ENCODE results near the gene LRTM2. TPM values are rescaled to one million over a fixed set of nuclear protein-coding genes. Genes with fewer than 3 reads are reported as not detected.

Gene LRTM2
- total RNA-seq, 2 experiments from 2014 or later, result not detected

DNA sequence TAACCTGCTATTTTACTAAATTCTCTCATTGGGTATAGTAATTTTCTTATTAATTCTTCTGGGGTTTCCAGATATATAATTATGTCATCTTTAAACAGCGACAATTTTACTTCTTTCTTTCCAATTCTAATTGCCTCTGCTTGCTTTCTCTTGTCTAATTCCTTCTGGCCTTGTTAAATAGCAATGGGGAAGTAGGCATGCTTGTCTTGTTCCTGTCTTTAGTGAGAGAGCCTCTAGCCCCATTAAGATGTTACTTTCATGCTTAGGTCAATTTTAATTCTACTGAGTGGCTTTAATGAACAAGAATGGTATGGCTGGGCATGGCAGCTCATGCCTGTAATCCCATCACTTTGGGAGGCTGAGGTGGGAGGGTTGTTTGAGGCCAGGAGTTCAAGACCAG lies 31.7 kb downstream of the LRTM2 start:
- POLR2A ChIA-PET, result no interaction called here
- Histone ChIP-seq H3K4me3 (ENCODE audit: low read depth, low read length, poor library complexity, severe bottlenecking) (no peak overlapping the region), H3K9me2 (ENCODE audit: insufficient read depth, low read length) (no peaks in the 10 kb centered on the region), H3K4me1 (ENCODE audit: insufficient read depth, low read length, poor library complexity, severe bottlenecking) (no peaks in the 10 kb centered on the region), H3K9me3 (ENCODE audit: low read length) (no peaks in the 10 kb centered on the region), H3K79me2 (ENCODE audit: insufficient read depth, low read depth, low read length) (no peaks in the 10 kb centered on the region), H2AFZ (ENCODE audit: low read length) (no peak overlapping the region), H4K20me1 (ENCODE audit: insufficient read depth, low read length) (no peaks in the 10 kb centered on the region), H3K36me3 (ENCODE audit: insufficient read depth, low read length) (no peaks in the 10 kb centered on the region), H3K4me2 (ENCODE audit: low read length) (no peak overlapping the region), H3K27ac (ENCODE audit: low read depth, low read length, poor library complexity, severe bottlenecking) (no peak overlapping the region)
- CTCF ChIA-PET (ENCODE audit: unreplicated experiment), result no interaction called here
- no TSS peak for BruUV-seq (replicated peaks)
- no peak for TF ChIP-seq CTCF (conservative IDR thresholded peaks at IDR 0.05; ENCODE audit: low read length)
- TF ChIP-seq EZH2phosphoT487 (IDR thresholded peaks at IDR 0.05; ENCODE audit: borderline replicate concordance, low read depth, low read length), result no peak
- intact Hi-C loops (cut with micrococcal nuclease; ENCODE audit: unreplicated experiment), result no loop called here
- DNase-seq (ENCODE audit: low spot score), result no peak

DNA sequence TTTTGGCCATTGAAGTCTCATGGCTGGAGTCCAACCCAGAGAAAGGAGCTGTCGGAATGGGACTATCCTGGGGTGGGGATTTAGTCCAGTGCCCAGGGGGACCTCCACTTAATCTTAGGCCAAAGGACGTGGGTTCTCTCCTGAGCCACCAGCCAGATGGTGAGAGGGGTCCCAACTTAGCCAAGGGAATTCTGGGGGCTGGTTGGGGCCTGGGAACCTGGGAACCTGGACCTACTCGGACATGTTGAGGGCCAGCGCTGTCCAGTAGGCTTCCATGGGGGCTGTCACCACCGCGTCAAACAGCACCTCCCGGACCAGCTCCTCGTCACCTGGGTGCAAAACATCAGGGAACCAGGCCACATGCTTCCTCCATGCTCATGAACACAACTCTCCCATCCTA lies 33.4 kb downstream of the LRTM2 start:
- no TSS peak for BruUV-seq (replicated peaks)
- CTCF ChIA-PET (ENCODE audit: unreplicated experiment), result no interaction called here
- H3K27ac ChIP-seq (ENCODE audit: low read depth, low read length, poor library complexity, severe bottlenecking), result no peak overlapping the region
- no peak for TF ChIP-seq EZH2phosphoT487 (IDR thresholded peaks at IDR 0.05; ENCODE audit: borderline replicate concordance, low read depth, low read length)
- no peak for TF ChIP-seq CTCF (conservative IDR thresholded peaks at IDR 0.05; ENCODE audit: low read length)
- no peak overlapping the region for H3K4me2 ChIP-seq (ENCODE audit: low read length)
- no peaks in the 10 kb centered on the region for H3K9me3 ChIP-seq (ENCODE audit: low read length)
- no peaks in the 10 kb centered on the region for H3K4me1 ChIP-seq (ENCODE audit: insufficient read depth, low read length, poor library complexity, severe bottlenecking)
- intact Hi-C loops (cut with micrococcal nuclease; ENCODE audit: unreplicated experiment), result no loop called here
- POLR2A ChIA-PET, result no interaction called here
- no peaks in the 10 kb centered on the region for H3K36me3 ChIP-seq (ENCODE audit: insufficient read depth, low read length)
- no peaks in the 10 kb centered on the region for H4K20me1 ChIP-seq (ENCODE audit: insufficient read depth, low read length)
- no peak overlapping the region for H3K4me3 ChIP-seq (ENCODE audit: low read depth, low read length, poor library complexity, severe bottlenecking)
- H2AFZ ChIP-seq (ENCODE audit: low read length), result no peak overlapping the region
- no peak for DNase-seq (ENCODE audit: low spot score)
- H3K9me2 ChIP-seq (ENCODE audit: insufficient read depth, low read length), result no peaks in the 10 kb centered on the region
- H3K79me2 ChIP-seq (ENCODE audit: insufficient read depth, low read depth, low read length), result no peaks in the 10 kb centered on the region

DNA sequence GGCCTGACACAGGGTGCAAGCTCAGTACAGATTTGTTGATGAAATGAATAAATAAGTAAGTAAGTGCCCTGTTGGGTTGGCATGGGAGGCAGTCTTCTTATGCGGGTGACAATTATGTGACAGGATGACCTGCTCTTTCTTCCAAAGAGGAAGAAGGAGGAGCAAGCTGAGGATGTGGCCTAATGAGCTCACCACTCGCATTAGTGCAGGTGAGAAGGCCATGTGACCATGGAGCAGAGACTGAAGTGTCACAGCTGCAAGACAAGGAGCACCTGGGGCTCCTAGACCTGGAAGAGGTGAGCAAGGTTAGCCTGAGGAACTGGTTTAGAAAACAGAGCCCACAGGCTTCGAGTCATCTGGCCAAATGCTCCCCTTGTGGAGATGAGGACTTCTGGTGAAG lies 34.9 kb downstream of the LRTM2 start:
- H2AFZ ChIP-seq (ENCODE audit: low read length), result no peak overlapping the region
- no peak overlapping the region for H3K4me2 ChIP-seq (ENCODE audit: low read length)
- no peak overlapping the region for H3K4me3 ChIP-seq (ENCODE audit: low read depth, low read length, poor library complexity, severe bottlenecking)
- no peaks in the 10 kb centered on the region for H3K4me1 ChIP-seq (ENCODE audit: insufficient read depth, low read length, poor library complexity, severe bottlenecking)
- BruUV-seq (replicated peaks), result no TSS peak
- no peaks in the 10 kb centered on the region for H4K20me1 ChIP-seq (ENCODE audit: insufficient read depth, low read length)
- intact Hi-C loops (cut with micrococcal nuclease; ENCODE audit: unreplicated experiment), result no loop called here
- ChIA-PET CTCF (ENCODE audit: unreplicated experiment) (no interaction called here), POLR2A (no interaction called here)
- DNase-seq (ENCODE audit: low spot score), result no peak
- H3K9me3 ChIP-seq (ENCODE audit: low read length), result no peaks in the 10 kb centered on the region
- no peak overlapping the region for H3K27ac ChIP-seq (ENCODE audit: low read depth, low read length, poor library complexity, severe bottlenecking)
- no peaks in the 10 kb centered on the region for H3K9me2 ChIP-seq (ENCODE audit: insufficient read depth, low read length)
- H3K79me2 ChIP-seq (ENCODE audit: insufficient read depth, low read depth, low read length), result no peaks in the 10 kb centered on the region
- no peaks in the 10 kb centered on the region for H3K36me3 ChIP-seq (ENCODE audit: insufficient read depth, low read length)
- no peak for TF ChIP-seq EZH2phosphoT487 (IDR thresholded peaks at IDR 0.05; ENCODE audit: borderline replicate concordance, low read depth, low read length)
- no peak for TF ChIP-seq CTCF (conservative IDR thresholded peaks at IDR 0.05; ENCODE audit: low read length)
